Measurements from ENCODE around the gene ISG20.

Gene ISG20

DNA sequence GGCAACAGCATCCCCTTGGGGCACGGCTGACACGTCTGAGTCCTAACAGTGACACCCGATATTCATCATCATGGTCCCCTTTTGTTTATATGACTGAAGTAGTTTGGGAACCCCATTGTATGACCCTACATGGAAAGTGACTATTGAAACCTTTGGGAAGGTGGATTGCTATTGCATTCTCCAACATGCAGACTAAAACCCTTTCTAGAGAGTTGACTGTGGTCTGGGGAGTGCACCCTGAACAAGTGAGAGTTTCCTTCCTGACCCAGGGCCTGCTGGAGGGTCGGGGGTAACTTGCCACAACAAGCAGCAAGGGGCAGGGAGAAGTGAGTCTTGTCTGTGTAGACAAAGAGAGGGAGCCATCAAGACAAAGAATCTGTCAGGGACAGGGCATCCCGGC lies 54.4 kb downstream of the ISG20 start:
- TF ChIP-seq RAD21 (IDR thresholded peaks at IDR 0.05; ENCODE audit: low read depth) (no peak), EP300 (IDR thresholded peaks at IDR 0.05; ENCODE audit: borderline replicate concordance) (no peak), TCF12 (IDR thresholded peaks at IDR 0.05; ENCODE audit: low read depth) (no peak), CREB1 (IDR thresholded peaks at IDR 0.05; ENCODE audit: low read depth) (no peak), TAF1 (IDR thresholded peaks at IDR 0.05; ENCODE audit: low read depth) (no peak), NFIC (IDR thresholded peaks at IDR 0.05) (no peak), ZBTB7A (IDR thresholded peaks at IDR 0.05; ENCODE audit: low read depth) (no peak), CEBPB (IDR thresholded peaks at IDR 0.05) (no peak), FOXM1 (IDR thresholded peaks at IDR 0.05; ENCODE audit: borderline replicate concordance, low read depth) (no peak), EGR1 (IDR thresholded peaks at IDR 0.05) (no peak), YY1 (IDR thresholded peaks at IDR 0.05; ENCODE audit: low read depth) (no peak), TEAD4 (IDR thresholded peaks at IDR 0.05) (no peak)
- TF ChIP-seq, protein P1, sequence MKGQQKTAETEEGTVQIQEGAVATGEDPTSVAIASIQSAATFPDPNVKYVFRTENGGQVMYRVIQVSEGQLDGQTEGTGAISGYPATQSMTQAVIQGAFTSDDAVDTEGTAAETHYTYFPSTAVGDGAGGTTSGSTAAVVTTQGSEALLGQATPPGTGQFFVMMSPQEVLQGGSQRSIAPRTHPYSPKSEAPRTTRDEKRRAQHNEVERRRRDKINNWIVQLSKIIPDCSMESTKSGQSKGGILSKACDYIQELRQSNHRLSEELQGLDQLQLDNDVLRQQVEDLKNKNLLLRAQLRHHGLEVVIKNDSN (IDR thresholded peaks at IDR 0.05) = no peak
- TF ChIP-seq, protein P2, sequence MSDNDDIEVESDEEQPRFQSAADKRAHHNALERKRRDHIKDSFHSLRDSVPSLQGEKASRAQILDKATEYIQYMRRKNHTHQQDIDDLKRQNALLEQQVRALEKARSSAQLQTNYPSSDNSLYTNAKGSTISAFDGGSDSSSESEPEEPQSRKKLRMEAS (IDR thresholded peaks at IDR 0.05) = no peak
- TF ChIP-seq, protein P3, sequence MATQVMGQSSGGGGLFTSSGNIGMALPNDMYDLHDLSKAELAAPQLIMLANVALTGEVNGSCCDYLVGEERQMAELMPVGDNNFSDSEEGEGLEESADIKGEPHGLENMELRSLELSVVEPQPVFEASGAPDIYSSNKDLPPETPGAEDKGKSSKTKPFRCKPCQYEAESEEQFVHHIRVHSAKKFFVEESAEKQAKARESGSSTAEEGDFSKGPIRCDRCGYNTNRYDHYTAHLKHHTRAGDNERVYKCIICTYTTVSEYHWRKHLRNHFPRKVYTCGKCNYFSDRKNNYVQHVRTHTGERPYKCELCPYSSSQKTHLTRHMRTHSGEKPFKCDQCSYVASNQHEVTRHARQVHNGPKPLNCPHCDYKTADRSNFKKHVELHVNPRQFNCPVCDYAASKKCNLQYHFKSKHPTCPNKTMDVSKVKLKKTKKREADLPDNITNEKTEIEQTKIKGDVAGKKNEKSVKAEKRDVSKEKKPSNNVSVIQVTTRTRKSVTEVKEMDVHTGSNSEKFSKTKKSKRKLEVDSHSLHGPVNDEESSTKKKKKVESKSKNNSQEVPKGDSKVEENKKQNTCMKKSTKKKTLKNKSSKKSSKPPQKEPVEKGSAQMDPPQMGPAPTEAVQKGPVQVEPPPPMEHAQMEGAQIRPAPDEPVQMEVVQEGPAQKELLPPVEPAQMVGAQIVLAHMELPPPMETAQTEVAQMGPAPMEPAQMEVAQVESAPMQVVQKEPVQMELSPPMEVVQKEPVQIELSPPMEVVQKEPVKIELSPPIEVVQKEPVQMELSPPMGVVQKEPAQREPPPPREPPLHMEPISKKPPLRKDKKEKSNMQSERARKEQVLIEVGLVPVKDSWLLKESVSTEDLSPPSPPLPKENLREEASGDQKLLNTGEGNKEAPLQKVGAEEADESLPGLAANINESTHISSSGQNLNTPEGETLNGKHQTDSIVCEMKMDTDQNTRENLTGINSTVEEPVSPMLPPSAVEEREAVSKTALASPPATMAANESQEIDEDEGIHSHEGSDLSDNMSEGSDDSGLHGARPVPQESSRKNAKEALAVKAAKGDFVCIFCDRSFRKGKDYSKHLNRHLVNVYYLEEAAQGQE (IDR thresholded peaks at IDR 0.05; ENCODE audit: low read depth) = no peak

DNA sequence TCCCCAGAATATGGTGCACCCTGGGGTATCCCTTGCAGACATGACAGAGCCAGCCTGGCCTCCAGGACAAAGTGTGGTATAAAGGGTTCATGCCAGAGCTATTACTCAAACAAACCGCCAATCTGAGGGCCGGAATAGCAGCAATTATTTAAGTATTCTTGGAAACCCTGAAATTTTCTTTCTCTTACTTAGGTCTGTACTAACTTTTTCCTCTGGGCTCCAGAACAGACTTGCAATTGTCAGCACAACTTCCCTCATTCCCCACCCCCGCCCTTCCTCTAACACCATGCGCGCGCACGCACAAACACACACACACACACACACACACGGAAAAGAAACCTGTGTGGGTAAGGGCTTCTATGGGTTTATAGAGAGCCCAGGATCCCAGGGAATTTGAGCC lies 56.3 kb downstream of the ISG20 start:
- TF ChIP-seq TCF12 (IDR thresholded peaks at IDR 0.05; ENCODE audit: low read depth) (no peak), CEBPB (IDR thresholded peaks at IDR 0.05) (no peak), ZBTB7A (IDR thresholded peaks at IDR 0.05; ENCODE audit: low read depth) (no peak), CREB1 (IDR thresholded peaks at IDR 0.05; ENCODE audit: low read depth) (no peak), EGR1 (IDR thresholded peaks at IDR 0.05) (no peak), YY1 (IDR thresholded peaks at IDR 0.05; ENCODE audit: low read depth) (no peak), TEAD4 (IDR thresholded peaks at IDR 0.05) (no peak)
- TF ChIP-seq, protein P2 (IDR thresholded peaks at IDR 0.05) = no peak
- TF ChIP-seq, protein P3 (IDR thresholded peaks at IDR 0.05; ENCODE audit: low read depth) = no peak

DNA sequence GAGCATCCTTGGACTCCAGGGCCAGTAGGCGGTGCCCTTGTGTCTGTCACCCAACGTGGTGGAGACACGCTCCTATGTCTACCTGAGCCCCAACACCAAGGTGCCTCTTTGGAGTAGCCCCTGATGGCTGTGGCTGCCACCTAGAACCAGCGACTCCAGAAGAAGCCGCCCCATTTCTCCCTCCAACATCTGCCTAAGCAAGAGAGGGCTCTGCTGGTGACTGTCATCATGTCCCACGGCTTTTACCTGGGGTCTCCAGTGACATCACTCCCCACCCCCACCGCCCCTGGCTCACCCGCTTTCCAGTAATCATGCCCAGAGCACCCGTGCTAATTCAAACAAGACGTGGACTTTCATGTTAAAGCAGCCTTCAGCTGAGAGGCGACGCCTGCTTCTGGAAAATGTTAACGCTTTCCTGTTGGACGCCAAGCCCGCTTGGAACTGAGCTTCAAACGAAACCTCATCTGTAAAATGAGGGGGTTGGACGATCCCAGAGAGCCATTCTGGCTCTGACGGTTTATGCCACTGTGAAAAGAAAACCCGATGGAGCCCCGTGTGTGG lies 57.0 kb downstream of the ISG20 start:
- no peak for TF ChIP-seq EGR1 (IDR thresholded peaks at IDR 0.05)
- TF ChIP-seq, protein P2 (IDR thresholded peaks at IDR 0.05) = no peak

DNA sequence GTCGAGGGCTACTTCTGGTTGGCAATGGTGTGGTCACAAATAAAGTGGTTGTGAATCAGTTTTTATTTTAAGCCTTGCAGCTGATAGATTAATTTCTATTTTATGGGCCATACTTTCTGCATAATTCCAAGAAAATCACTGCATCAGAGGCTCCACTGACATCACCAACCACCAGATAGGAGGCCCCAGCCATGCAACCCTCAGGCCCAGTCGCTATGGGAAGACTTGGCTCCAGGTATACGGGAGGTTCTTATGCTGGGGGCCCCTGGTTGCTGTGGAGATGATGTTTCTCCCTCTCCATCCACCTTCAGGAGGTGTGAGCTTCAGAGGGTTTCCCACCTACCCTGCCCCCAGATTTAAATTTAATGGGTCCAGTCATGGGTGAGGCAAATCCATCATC lies 57.4 kb downstream of the ISG20 start:
- TF ChIP-seq TCF12 (IDR thresholded peaks at IDR 0.05; ENCODE audit: low read depth) = no peak
- TF ChIP-seq TEAD4 (IDR thresholded peaks at IDR 0.05) = no peak
- TF ChIP-seq EGR1 (IDR thresholded peaks at IDR 0.05) = no peak
- TF ChIP-seq, protein P2 (IDR thresholded peaks at IDR 0.05) = no peak
- no peak for TF ChIP-seq NFIC (IDR thresholded peaks at IDR 0.05)

DNA sequence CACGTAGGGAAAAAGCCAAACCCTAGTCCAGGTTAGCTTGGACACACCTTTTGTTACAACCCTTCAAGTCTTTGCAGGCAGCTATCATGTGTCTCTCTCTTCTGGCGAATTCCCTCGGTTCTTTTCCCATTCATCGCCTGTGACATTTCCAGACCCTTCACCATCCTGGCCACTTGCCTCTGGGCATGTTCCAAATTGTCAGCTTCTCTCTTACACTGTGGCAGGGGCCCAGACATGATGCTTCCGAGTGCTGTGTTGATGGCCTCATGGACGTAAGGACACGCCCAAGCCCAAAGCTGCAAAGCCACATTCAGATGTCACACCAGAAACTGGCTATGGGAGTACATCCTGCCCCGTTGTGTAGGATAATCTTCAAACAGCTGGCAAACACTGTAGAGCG lies 58.5 kb downstream of the ISG20 start:
- TF ChIP-seq EGR1 (IDR thresholded peaks at IDR 0.05) (no peak), FOXM1 (IDR thresholded peaks at IDR 0.05; ENCODE audit: borderline replicate concordance, low read depth) (no peak), YY1 (IDR thresholded peaks at IDR 0.05; ENCODE audit: low read depth) (no peak), TAF1 (IDR thresholded peaks at IDR 0.05; ENCODE audit: low read depth) (no peak), TCF12 (IDR thresholded peaks at IDR 0.05; ENCODE audit: low read depth) (no peak), CEBPB (IDR thresholded peaks at IDR 0.05) (no peak), EP300 (IDR thresholded peaks at IDR 0.05; ENCODE audit: borderline replicate concordance) (no peak)
- TF ChIP-seq, protein P3 (IDR thresholded peaks at IDR 0.05; ENCODE audit: low read depth) = no peak

Measured in Ishikawa (cell line).